Neural progenitor cell (in vitro differentiated cells): ENCODE results near the gene TBCD.

Experiments used
- EZH2 ChIP-seq: fragments of 200-600 bp; sonication (generic); IDR thresholded peaks from 2 replicates; pipeline ENCODE4 v1.6.1; 2017; ENCODE audit warnings: antibody characterized with exemption, mild to moderate bottlenecking, moderate library complexity
- EZH2phosphoT487 ChIP-seq: fragments of 200-600 bp; sonication (generic); IDR thresholded peaks from 2 replicates; pipeline ENCODE4 v1.6.1; 2017; ENCODE audit warnings: antibody characterized with exemption

DNA sequence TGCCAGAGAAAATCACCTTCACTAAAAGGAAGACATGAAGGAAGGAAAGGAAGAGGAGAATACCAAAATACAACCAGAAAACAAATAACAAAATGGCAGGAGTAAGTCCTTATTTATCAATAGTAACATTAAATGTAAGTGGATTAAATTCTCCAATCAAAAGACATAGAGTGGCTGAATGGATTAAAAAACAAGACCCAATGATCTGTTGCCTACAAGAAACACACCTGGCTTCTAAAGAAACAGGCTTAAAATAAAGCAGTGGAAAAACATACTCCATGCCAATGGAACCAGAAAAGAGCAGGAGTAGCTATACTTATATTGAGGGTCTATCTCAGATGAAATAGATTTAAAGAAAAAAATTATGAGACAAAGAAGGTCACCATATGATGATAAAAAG is 241.1 kb downstream of the TBCD start:
- TF ChIP-seq EZH2phosphoT487 = no peak
- TF ChIP-seq EZH2 = no peak
